SK-N-SH treated with all-trans-retinoic acid at 6 μM for 48 hours (cell line): Measurements from ENCODE around the gene OR7C1.

ENCODE experiments used
- ATAC-seq: fragments of 200-7000 bp; cut with Tn5 transposase; 3 replicates; pipeline ENCODE4 v1.9.1; 2020; ENCODE audit warnings: mild to moderate bottlenecking, moderate library complexity
- ARNTL ChIP-seq: fragments of 450-650 bp; formaldehyde crosslinking; IDR thresholded peaks from 2 replicates; pipeline ENCODE4 v1.5.0; 2020; ENCODE audit warnings: low read depth, mild to moderate bottlenecking, moderate library complexity, borderline replicate concordance
- BACH2 ChIP-seq: fragments of 250-450 bp; sonication (Bioruptor Pico); IDR thresholded peaks from 2 replicates; pipeline ENCODE4 v1.9.0; 2021; ENCODE audit warnings: mild to moderate bottlenecking, borderline replicate concordance
- CSDC2 ChIP-seq: fragments of 250-450 bp; sonication (Bioruptor Pico); IDR thresholded peaks from 2 replicates; pipeline ENCODE4 v1.5.0; 2020; ENCODE audit warnings: mild to moderate bottlenecking, moderate library complexity
- ESRRG ChIP-seq: fragments of 250-450 bp; sonication (Bioruptor Pico); IDR thresholded peaks from 2 replicates; pipeline ENCODE4 v1.6.1; 2021; ENCODE audit warnings: mild to moderate bottlenecking
- GLIS3 ChIP-seq: fragments of 250-450 bp; sonication (Bioruptor Pico); IDR thresholded peaks from 2 replicates; pipeline ENCODE4 v1.5.0; 2020; ENCODE audit warnings: mild to moderate bottlenecking, moderate library complexity
- ISL1 ChIP-seq: fragments of 250-450 bp; sonication (Bioruptor Pico); IDR thresholded peaks from 2 replicates; pipeline ENCODE4 v2.1.2; 2022; ENCODE audit warnings: mild to moderate bottlenecking, moderate library complexity
- OSR1 ChIP-seq: fragments of 250-450 bp; sonication (Bioruptor Pico); IDR thresholded peaks from 2 replicates; pipeline ENCODE4 v1.8.0; 2022; ENCODE audit warnings: moderate library complexity, mild to moderate bottlenecking, inconsistent platforms
- PPARA ChIP-seq: fragments of 250-450 bp; sonication (Bioruptor Pico); IDR thresholded peaks from 2 replicates; pipeline ENCODE4 v1.5.0; 2020; ENCODE audit warnings: mild to moderate bottlenecking, borderline replicate concordance
- RARB ChIP-seq: fragments of 250-450 bp; sonication (Bioruptor Pico); IDR thresholded peaks from 2 replicates; pipeline ENCODE4 v1.8.0; 2021; ENCODE audit warnings: mild to moderate bottlenecking, moderate library complexity
- SNAI2 ChIP-seq: fragments of 250-450 bp; sonication (Bioruptor Pico); IDR thresholded peaks from 2 replicates; pipeline ENCODE4 v1.5.0; 2020; ENCODE audit warnings: mild to moderate bottlenecking, moderate library complexity
- TCF4 ChIP-seq: fragments of 250-450 bp; sonication (Bioruptor Pico); IDR thresholded peaks from 2 replicates; pipeline ENCODE4 v1.8.0; 2021; ENCODE audit warnings: mild to moderate bottlenecking, moderate library complexity, borderline replicate concordance
- TOX ChIP-seq: fragments of 250-450 bp; sonication (Bioruptor Pico); IDR thresholded peaks from 2 replicates; pipeline ENCODE4 v1.8.0; 2021; ENCODE audit warnings: mild to moderate bottlenecking, moderate library complexity, borderline replicate concordance
- TSHZ2 ChIP-seq: fragments of 250-450 bp; sonication (Bioruptor Pico); IDR thresholded peaks from 2 replicates; pipeline ENCODE4 v1.5.0; 2020; ENCODE audit warnings: mild to moderate bottlenecking, moderate library complexity
- ZC3H10 ChIP-seq: fragments of 250-450 bp; sonication (Bioruptor Pico); IDR thresholded peaks from 2 replicates; pipeline ENCODE4 v1.5.1; 2021; ENCODE audit warnings: mild to moderate bottlenecking, moderate library complexity
- ZFP3 ChIP-seq: fragments of 250-450 bp; sonication (Bioruptor Pico); IDR thresholded peaks from 2 replicates; pipeline ENCODE4 v1.5.0; 2020; ENCODE audit warnings: mild to moderate bottlenecking, moderate library complexity
- ZFP30 ChIP-seq: fragments of 450-650 bp; formaldehyde crosslinking; IDR thresholded peaks from 2 replicates; pipeline ENCODE4 v1.5.0; 2022; ENCODE audit warnings: mild to moderate bottlenecking, moderate library complexity
- ZNF565 ChIP-seq: fragments of 450-650 bp; formaldehyde crosslinking; conservative IDR thresholded peaks from 2 replicates; pipeline ENCODE4 v1.5.0; 2020; ENCODE audit warnings: low read depth, mild to moderate bottlenecking, moderate library complexity
- ZNF70 ChIP-seq: fragments of 450-650 bp; formaldehyde crosslinking; IDR thresholded peaks from 2 replicates; pipeline ENCODE4 v1.5.0; 2020; ENCODE audit warnings: mild to moderate bottlenecking, moderate library complexity
- ZNF8 ChIP-seq: fragments of 450-650 bp; formaldehyde crosslinking; IDR thresholded peaks from 2 replicates; pipeline ENCODE4 v1.5.0; 2020; ENCODE audit warnings: mild to moderate bottlenecking, moderate library complexity
- TF ChIP-seq, protein P1 (sequence below): fragments of 250-450 bp; sonication (Bioruptor Pico); IDR thresholded peaks from 2 replicates; pipeline ENCODE4 v1.5.1; 2020; ENCODE audit warnings: low read depth, mild to moderate bottlenecking, moderate library complexity
- TF ChIP-seq, protein P2 (sequence below): fragments of 250-450 bp; sonication (Bioruptor Pico); IDR thresholded peaks from 2 replicates; pipeline ENCODE4 v1.8.0; 2021; ENCODE audit warnings: low read depth, mild to moderate bottlenecking, moderate library complexity, borderline replicate concordance
- TF ChIP-seq, protein P3 (sequence below): fragments of 250-450 bp; sonication (Bioruptor Pico); IDR thresholded peaks from 2 replicates; pipeline ENCODE4 v1.8.0; 2020; ENCODE audit warnings: mild to moderate bottlenecking, moderate library complexity, borderline replicate concordance

OR7C1 gene

GRCh38 chr19:14830702-14831101 is 4.3 kb downstream of the OR7C1 start:
- TF ChIP-seq ZFP30 (CRISPR knock-in tag) (no peak), ARNTL (CRISPR knock-in tag) (no peak), GLIS3 (CRISPR knock-in tag) (no peak), SNAI2 (CRISPR knock-in tag) (no peak), RARB (no peak), ZNF8 (CRISPR knock-in tag) (no peak), TOX (CRISPR knock-in tag) (no peak), ZFP3 (CRISPR knock-in tag) (no peak), BACH2 (no peak), ZNF565 (CRISPR knock-in tag) (no peak), ESRRG (CRISPR knock-in tag) (no peak), TSHZ2 (no peak)
- TF ChIP-seq, protein P1, sequence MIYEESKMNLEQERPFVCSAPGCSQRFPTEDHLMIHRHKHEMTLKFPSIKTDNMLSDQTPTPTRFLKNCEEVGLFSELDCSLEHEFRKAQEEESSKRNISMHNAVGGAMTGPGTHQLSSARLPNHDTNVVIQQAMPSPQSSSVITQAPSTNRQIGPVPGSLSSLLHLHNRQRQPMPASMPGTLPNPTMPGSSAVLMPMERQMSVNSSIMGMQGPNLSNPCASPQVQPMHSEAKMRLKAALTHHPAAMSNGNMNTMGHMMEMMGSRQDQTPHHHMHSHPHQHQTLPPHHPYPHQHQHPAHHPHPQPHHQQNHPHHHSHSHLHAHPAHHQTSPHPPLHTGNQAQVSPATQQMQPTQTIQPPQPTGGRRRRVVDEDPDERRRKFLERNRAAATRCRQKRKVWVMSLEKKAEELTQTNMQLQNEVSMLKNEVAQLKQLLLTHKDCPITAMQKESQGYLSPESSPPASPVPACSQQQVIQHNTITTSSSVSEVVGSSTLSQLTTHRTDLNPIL (CRISPR knock-in tag), result no peak
- no peak for ATAC-seq

DNA sequence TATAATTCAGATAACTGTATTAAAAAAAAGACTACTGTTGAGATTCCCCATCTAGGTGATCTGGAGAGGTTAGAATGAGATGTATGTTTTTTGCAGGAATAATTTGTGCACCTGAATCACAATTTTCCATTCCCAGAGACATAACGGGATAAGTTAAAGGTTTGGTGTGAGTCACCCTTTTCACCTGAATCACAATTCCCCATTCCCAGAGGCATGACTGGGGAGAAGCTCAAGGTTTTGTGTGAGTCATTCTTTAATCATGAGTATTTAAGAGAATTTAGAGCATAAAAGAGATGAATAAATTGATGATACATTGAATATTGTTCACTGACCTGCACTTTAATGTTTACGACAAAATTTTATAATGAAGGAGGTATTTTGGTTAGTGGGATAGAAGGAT is 9.0 kb downstream of the OR7C1 start:
- no peak for ATAC-seq
- TF ChIP-seq ZFP3 (CRISPR knock-in tag) (no peak), ZNF70 (CRISPR knock-in tag) (no peak), TCF4 (no peak), ZC3H10 (no peak), GLIS3 (CRISPR knock-in tag) (no peak), PPARA (CRISPR knock-in tag) (no peak), ISL1 (CRISPR knock-in tag) (no peak)
- TF ChIP-seq, protein P2, sequence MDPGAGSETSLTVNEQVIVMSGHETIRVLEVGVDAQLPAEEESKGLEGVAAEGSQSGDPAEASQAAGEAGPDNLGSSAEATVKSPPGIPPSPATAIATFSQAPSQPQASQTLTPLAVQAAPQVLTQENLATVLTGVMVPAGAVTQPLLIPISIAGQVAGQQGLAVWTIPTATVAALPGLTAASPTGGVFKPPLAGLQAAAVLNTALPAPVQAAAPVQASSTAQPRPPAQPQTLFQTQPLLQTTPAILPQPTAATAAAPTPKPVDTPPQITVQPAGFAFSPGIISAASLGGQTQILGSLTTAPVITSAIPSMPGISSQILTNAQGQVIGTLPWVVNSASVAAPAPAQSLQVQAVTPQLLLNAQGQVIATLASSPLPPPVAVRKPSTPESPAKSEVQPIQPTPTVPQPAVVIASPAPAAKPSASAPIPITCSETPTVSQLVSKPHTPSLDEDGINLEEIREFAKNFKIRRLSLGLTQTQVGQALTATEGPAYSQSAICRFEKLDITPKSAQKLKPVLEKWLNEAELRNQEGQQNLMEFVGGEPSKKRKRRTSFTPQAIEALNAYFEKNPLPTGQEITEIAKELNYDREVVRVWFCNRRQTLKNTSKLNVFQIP (CRISPR knock-in tag), result no peak

DNA sequence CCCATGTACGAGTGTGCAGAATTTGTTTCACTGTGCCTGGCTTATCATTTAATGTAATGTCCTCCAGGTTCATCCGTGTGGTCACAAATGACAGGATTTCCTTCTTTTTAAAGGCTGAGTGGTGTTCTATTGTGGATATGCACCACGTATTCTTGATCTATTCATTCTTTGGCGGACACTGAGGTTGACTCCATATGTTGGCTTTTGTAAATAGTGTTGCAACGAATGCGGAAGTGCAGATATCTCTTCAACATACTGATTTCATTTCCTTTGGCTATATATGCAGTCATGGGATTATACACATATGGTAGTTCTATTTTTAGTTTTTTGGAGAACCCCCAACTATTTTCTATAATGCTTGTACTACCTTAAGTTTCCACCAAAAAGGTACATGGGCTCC is 13.0 kb downstream of the OR7C1 start:
- no peak for ATAC-seq
- TF ChIP-seq ESRRG (CRISPR knock-in tag) (no peak), TCF4 (no peak)

GRCh38 chr19:14818588-14818987 is 16.4 kb downstream of the OR7C1 start:
- no peak for ATAC-seq
- TF ChIP-seq ZFP3 (CRISPR knock-in tag) (no peak), ZNF70 (CRISPR knock-in tag) (no peak), SNAI2 (CRISPR knock-in tag) (no peak)

DNA sequence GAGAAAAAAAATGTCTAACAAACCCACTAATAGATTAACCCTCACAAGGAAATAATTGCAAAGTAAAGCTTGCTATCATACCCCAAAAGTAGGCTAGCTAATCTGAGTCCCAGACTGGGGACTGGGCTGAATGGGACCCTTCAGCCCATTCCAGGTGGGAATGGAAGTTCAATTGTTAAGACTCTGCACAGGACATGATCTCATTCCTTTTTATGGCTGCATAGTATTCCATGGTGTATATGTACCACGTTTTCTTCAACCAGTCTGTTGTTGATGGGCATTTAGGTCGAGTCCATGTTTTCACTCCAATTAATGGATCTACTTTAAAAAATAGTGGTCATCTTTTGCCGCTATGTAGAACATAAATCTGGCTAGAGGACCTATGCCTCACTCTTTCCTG is 17.9 kb downstream of the OR7C1 start:
- no peak for ATAC-seq
- TF ChIP-seq, protein P2 (CRISPR knock-in tag), result no peak
- TF ChIP-seq ZC3H10 (no peak), TSHZ2 (no peak), BACH2 (no peak), ZNF565 (CRISPR knock-in tag) (no peak), ZNF8 (CRISPR knock-in tag) (no peak), CSDC2 (no peak), OSR1 (CRISPR knock-in tag) (no peak)
- TF ChIP-seq, protein P3, sequence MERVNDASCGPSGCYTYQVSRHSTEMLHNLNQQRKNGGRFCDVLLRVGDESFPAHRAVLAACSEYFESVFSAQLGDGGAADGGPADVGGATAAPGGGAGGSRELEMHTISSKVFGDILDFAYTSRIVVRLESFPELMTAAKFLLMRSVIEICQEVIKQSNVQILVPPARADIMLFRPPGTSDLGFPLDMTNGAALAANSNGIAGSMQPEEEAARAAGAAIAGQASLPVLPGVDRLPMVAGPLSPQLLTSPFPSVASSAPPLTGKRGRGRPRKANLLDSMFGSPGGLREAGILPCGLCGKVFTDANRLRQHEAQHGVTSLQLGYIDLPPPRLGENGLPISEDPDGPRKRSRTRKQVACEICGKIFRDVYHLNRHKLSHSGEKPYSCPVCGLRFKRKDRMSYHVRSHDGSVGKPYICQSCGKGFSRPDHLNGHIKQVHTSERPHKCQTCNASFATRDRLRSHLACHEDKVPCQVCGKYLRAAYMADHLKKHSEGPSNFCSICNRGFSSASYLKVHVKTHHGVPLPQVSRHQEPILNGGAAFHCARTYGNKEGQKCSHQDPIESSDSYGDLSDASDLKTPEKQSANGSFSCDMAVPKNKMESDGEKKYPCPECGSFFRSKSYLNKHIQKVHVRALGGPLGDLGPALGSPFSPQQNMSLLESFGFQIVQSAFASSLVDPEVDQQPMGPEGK, result no peak
- TF ChIP-seq, protein P1 (CRISPR knock-in tag), result no peak
